HG03175 (cell line): ENCODE data around the gene LTBP3.

ENCODE experiments used
- ATAC-seq: cut with Tn5 transposase; IDR thresholded peaks from one replicate; pipeline ENCODE4 v1.9.1; 2021; ENCODE audit warnings: mild to moderate bottlenecking, moderate library complexity; ENCODE audit not compliant: unreplicated experiment

LTBP3 gene

GRCh38 chr11:65498727-65498976 is 59.5 kb downstream of the LTBP3 start:
- ATAC-seq = no peak

- ATAC-seq = no peak
These were observed 60.0 kb downstream of the LTBP3 start for GRCh38 chr11:65498042-65498726.

DNA sequence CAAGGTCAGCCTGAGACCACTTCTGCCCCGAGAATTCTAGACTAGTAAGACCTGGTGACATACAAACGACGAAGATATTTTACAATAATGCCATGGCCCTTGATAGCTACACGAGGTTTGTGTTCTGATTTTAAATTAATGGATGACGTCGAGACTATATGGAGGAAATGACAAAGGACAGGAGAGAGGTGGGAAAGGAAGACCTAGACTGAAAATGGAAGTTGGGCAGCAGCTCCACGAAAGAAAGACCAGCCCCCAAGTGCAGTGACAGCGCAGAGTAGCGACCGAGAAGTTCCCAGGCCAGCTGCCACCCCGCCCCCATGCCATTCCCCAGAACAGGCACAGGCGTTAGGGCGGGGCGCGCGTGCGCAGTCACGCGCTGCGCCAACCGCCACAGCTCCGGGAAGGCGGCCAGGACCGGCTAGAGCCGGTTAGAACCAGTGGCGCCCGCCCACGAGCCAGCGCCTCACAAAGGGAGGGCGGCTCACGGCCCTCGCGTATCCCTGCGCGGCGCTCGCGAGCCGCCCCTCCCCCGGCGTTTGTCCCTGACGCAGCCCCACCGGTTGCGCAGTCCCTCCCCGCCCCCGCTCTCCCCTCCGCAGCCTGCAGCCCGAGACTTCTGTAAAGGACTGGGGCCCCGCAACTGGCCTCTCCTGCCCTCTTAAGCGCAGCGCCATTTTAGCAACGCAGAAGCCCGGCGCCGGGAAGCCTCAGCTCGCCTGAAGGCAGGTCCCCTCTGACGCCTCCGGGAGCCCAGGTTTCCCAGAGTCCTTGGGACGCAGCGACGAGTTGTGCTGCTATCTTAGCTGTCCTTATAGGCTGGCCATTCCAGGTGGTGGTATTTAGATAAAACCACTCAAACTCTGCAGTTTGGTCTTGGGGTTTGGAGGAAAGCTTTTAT is 60.8 kb downstream of the LTBP3 start:
- ATAC-seq = peak; percentile 60

DNA sequence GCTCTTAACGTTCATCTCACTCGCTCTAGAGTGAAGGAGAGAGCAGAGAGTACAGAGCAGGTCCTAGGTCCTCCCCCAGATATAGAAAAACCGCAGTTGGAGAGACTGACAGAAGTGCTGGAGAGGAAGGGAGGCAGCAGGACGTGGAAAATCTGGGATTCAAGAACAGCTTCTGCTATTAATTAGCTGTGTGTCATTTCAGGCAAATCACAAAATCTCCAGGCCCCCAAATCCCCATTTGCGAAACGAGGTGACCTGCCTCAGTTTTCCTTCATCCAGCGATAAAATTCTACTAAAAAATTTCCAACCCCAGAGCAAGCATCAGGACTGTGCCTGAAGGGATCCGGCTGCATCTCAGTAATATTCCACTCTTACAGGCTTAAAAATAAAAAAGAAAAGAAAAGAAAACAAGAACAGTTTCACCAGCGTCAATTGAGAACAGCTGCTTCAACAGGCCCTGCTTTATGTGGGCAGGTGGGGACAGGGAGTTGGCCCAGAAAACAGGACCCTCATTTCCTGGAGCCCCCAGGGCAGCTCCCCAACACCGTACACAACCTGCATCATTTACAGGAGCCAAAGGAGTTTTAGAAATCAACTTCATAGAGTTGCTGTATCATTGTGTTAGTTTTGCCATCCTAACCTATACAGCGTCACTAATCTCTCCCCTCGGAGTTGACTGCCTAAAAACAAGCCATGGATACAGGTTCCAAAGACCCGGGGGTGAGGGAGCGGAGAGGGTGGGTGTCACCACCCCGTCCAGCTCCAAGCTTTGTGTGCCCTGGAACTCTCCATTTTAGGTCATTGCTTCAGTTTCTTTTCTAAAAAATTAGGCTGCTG is 61.6 kb downstream of the LTBP3 start:
- no peak for ATAC-seq

DNA sequence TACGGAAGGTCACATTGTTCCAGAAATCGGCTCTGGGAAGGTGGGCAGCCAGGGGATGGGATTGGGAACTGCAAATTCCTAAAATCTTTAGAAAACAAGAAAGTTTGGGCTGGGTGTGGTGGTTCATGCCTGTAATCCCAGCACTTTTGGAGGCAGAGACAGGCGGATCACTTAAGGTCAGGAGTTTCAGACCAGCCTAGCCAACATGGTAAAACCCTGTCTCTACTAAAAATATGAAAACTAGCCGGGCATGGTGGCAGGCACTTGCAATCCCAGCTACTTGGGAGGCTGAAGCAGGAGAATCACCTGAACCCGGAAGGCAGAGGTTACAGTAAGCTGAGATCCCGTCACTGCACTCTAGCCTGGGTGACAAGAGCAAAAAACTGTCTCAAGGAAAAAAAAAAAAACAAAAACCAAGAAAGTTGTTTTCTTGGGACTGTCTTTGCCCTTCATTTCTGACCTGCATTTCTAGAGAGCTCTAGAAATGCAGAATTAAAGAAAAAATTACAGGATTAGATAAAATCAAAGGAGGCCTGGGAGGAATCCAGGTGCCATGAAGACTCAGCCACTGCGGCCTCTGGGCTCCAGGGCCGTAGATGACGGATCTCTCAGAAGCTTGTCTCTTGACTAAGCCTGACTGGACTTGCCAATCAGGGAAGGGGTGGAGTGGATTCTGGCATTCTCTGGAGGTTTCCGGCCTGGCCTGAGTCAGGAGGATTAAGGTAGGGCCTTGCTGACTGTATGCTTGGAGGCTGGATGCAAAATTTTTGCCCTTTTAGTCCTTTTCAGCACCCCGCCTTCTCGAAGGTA is 64.6 kb downstream of the LTBP3 start:
- ATAC-seq = no peak

GRCh38 chr11:65492637-65493366 is 65.4 kb downstream of the LTBP3 start:
- ATAC-seq = no peak

DNA sequence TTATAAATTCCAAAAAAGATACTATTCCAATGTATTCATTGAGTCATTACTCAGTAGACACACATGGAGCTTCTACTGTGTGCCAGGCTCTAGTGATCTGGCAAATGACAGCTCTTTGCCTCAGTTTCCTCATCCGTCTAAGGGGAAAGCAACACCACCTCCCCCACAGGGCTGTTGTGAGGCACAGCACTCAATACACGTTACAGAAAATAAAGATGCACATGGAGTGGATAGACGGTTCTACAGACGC is 65.8 kb downstream of the LTBP3 start:
- no peak for ATAC-seq

GRCh38 chr11:65491614-65492386 is 66.4 kb downstream of the LTBP3 start:
- ATAC-seq = no peak

DNA sequence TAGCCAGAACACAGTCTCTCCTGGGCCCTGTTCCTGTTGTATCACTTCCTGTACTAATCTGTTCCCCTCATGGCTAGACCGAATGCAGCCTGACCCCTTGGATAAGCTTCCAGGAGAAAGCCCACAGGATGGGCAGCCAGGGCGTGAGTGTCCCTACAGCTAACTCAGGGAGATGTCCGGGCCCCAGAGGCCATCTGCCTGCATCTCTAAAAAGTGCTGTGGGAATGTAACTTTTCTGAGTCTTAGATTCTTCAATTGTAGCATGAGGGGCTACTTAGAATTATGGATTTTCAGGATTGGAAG is 67.0 kb downstream of the LTBP3 start:
- ATAC-seq = no peak

DNA sequence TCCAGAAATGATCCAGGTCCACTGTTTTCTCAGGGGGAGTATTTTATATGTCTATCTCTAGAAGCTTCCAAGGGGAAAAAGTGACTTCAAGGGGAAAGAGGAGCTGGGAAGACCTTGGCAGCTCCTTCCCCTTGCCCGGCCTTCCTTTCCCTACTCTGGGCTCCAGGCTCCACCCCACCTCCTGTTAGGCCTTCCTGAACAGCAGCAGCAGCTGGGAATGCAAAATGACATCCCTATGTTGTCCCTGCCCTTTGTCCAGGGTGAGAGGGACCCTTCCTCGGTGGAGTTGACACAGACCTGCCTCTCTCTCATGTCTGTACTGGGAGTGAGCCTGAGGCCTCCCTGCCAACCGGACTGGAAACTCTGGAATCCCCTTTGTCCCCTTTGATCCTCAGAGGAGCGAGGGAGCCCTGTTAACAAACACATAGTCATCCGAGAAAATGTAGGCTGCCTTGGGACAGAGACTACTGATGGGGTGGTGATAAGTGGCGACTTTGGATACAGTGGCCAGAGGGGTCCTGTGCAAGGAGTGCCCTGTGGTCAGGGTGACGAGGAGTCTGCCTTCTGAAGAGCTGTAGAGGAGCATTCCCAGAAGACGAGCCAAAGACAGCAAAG is 68.3 kb downstream of the LTBP3 start:
- ATAC-seq = no peak

DNA sequence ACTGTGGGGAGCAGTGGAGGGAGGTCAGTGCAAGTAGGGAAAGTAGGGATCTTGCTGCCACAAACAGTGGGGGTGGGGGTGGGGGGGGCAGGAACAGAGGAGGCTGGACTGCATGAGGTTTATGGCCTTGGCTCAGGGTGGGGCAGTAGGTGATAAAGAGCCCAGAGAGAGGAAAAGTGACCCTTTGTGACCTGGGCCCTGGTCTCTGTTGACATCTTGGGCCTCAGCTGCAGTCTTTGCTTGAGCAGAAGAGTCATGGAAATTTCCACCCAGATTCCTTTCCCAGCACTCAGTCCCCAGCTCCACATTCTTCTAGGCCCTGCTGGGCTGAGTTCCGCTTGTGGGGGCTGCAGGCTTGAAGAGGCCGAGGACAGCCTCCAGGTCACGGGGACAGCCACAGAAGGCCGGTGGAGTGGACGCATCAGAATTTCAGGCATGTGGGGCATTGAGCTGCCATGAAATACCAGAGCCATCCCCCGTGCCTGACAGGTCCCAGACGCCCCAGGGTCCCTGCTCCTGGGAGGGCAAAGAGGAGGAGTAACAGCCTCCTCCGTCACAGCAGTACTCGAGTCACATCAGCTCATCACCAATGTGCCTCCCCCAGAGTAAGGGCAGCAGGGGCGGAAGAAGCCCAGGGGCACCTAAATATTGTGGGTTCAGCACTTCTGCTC is 69.0 kb downstream of the LTBP3 start:
- no peak for ATAC-seq
